ENCODE data around the gene ZSWIM6. TPM values are rescaled to one million over a fixed set of nuclear protein-coding genes. Genes with fewer than 3 reads are reported as not detected.

ZSWIM6 gene
- total RNA-seq, 1 experiment from 2014 or later, result 3.4 TPM

DNA sequence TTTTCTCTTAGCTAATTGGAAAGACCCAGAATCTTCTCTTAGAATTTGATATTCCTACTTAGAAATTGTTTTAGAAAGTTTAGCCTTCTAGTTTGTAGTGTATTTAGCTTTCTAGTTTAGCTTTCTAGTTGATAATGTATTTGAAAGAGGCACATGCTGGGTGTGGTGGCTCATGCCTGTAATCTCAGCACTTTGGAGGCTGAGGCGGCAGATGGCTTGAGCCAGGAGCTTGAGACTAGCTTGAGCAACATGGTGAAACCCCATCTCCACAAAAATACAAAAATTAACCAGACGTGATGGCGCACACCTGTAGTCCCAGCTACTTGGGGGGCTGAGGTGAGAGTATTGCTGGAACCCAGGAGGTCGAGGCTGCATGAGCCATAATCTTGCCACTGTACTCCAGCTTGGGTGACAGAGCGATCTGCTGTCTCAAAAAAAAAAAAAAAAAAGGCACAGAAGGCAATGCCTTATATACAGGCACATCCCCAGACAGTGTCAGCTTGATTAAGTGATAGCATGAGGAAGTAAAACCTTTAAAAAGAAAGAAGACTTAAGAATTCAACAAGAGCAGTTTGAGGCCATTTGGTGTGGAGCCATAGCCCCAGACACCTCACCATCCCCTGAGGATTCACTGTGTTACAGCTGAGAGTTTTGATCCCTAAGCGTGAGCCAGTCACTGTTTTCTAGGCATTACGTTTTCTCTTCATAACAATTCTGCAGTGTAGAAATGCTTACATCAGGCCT lies 34.6 kb downstream of the ZSWIM6 start:
- no peak overlapping the region for H3K4me2 ChIP-seq (ENCODE audit: low read length)
- intact Hi-C loops (cut with micrococcal nuclease), result no loop called here
- H3K9me2 ChIP-seq (replicated peaks; ENCODE audit: low read length), result no peaks in the 10 kb centered on the region
- no peak overlapping the region for H2AFZ ChIP-seq (ENCODE audit: low read length)
- POLR2A ChIA-PET (ENCODE audit: unreplicated experiment), result no interaction called here
- no peaks in the 10 kb centered on the region for H4K20me1 ChIP-seq (ENCODE audit: low read length)
- no peaks in the 10 kb centered on the region for H3K4me1 ChIP-seq (ENCODE audit: insufficient read depth, low read length)
- H3K79me2 ChIP-seq (ENCODE audit: low read length), result peaks cover 44% of the 10 kb centered on the region
- DNase-seq (no peak), ATAC-seq (no peak)
- no TSS peak for BruUV-seq (replicated peaks)
- no peak overlapping the region for H3K9ac ChIP-seq (ENCODE audit: low read length)
- no peaks in the 10 kb centered on the region for H3F3A ChIP-seq (ENCODE audit: low read length, unreplicated experiment)
- no peaks in the 10 kb centered on the region for H3K36me3 ChIP-seq (ENCODE audit: low read depth, low read length)
- H3K4me3 ChIP-seq (ENCODE audit: low read length), result no peak overlapping the region
- TF ChIP-seq EZH2 (IDR thresholded peaks at IDR 0.05; ENCODE audit: low read length, unreplicated experiment) (no peak), EZH2phosphoT487 (IDR thresholded peaks at IDR 0.05; ENCODE audit: borderline replicate concordance, low read length) (no peak)
- TF ChIP-seq, protein P1, sequence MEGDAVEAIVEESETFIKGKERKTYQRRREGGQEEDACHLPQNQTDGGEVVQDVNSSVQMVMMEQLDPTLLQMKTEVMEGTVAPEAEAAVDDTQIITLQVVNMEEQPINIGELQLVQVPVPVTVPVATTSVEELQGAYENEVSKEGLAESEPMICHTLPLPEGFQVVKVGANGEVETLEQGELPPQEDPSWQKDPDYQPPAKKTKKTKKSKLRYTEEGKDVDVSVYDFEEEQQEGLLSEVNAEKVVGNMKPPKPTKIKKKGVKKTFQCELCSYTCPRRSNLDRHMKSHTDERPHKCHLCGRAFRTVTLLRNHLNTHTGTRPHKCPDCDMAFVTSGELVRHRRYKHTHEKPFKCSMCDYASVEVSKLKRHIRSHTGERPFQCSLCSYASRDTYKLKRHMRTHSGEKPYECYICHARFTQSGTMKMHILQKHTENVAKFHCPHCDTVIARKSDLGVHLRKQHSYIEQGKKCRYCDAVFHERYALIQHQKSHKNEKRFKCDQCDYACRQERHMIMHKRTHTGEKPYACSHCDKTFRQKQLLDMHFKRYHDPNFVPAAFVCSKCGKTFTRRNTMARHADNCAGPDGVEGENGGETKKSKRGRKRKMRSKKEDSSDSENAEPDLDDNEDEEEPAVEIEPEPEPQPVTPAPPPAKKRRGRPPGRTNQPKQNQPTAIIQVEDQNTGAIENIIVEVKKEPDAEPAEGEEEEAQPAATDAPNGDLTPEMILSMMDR (conservative IDR thresholded peaks at IDR 0.05; ENCODE audit: low read depth, low read length), result no peak
- H3K9me3 ChIP-seq (ENCODE audit: low read length), result no peaks in the 10 kb centered on the region
- no peak overlapping the region for H3K27ac ChIP-seq (ENCODE audit: low read length)
- H3K27me3 ChIP-seq (ENCODE audit: low read length), result no peaks in the 10 kb centered on the region
- CTCF ChIA-PET, result no interaction called here

DNA sequence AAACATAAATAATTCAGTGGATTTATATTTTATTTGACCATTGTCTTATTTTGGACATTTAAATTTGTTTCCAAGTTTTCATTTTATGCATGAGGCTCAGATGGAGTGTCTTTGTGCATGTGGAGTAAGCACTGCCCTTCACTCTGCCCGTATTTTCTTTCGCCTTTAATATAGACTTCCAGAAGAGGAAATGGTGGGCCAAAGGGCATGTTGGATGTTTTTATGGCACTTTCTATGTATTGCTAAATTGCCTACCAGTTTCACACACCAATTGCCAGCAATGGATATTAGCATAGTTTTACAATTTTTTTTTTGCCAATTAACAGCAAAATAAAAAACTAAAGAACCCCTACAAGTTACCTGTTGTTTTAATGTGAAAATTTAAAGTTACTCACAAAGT lies 38.4 kb downstream of the ZSWIM6 start:
- no peaks in the 10 kb centered on the region for H4K20me1 ChIP-seq (ENCODE audit: low read length)
- no peaks in the 10 kb centered on the region for H3K9me3 ChIP-seq (ENCODE audit: low read length)
- no peak for ATAC-seq
- H3K27ac ChIP-seq (ENCODE audit: low read length), result no peak overlapping the region
- H3K4me1 ChIP-seq (ENCODE audit: insufficient read depth, low read length), result no peaks in the 10 kb centered on the region
- ChIA-PET CTCF (no interaction called here), POLR2A (ENCODE audit: unreplicated experiment) (no interaction called here)
- no peak overlapping the region for H2AFZ ChIP-seq (ENCODE audit: low read length)
- no peaks in the 10 kb centered on the region for H3F3A ChIP-seq (ENCODE audit: low read length, unreplicated experiment)
- H3K4me2 ChIP-seq (ENCODE audit: low read length), result no peak overlapping the region
- H3K36me3 ChIP-seq (ENCODE audit: low read depth, low read length), result no peaks in the 10 kb centered on the region
- BruUV-seq (replicated peaks), result no TSS peak
- peaks cover 56% of the 10 kb centered on the region for H3K79me2 ChIP-seq (ENCODE audit: low read length)
- intact Hi-C loops (cut with micrococcal nuclease), result no loop called here
- TF ChIP-seq EZH2phosphoT487 (IDR thresholded peaks at IDR 0.05; ENCODE audit: borderline replicate concordance, low read length), result no peak
- TF ChIP-seq, protein P1 (conservative IDR thresholded peaks at IDR 0.05; ENCODE audit: low read depth, low read length), result no peak
- H3K9me2 ChIP-seq (replicated peaks; ENCODE audit: low read length), result no peaks in the 10 kb centered on the region
- no peaks in the 10 kb centered on the region for H3K27me3 ChIP-seq (ENCODE audit: low read length)
- H3K9ac ChIP-seq (ENCODE audit: low read length), result no peak overlapping the region
- no peak for DNase-seq
- H3K4me3 ChIP-seq (ENCODE audit: low read length), result no peak overlapping the region

DNA sequence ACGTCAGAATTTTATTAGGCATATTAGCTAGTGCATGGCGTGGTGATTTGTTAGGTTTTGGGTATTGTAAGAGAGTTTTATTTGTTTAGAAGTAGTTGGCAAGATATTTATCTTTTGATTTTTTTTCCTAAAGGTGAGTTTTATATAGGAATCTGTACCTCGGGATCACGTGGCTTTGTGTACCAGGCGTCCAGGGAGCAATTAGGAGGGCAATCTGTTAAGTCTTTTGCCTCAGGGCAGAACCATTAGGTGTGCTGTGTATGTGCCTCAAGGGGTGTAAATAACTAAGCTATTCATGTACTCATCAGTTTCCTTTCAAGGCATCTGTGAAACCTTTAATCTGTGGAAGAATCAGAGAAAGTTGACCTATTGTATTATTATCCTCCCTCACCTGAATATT lies 39.4 kb downstream of the ZSWIM6 start:
- Histone ChIP-seq H3K4me2 (ENCODE audit: low read length) (no peak overlapping the region), H3K9me3 (ENCODE audit: low read length) (no peaks in the 10 kb centered on the region), H3K9ac (ENCODE audit: low read length) (no peak overlapping the region), H3K27me3 (ENCODE audit: low read length) (no peaks in the 10 kb centered on the region), H3K36me3 (ENCODE audit: low read depth, low read length) (no peaks in the 10 kb centered on the region), H3K4me1 (ENCODE audit: insufficient read depth, low read length) (no peaks in the 10 kb centered on the region), H3K9me2 (replicated peaks; ENCODE audit: low read length) (no peaks in the 10 kb centered on the region), H3K4me3 (ENCODE audit: low read length) (no peak overlapping the region), H3K79me2 (ENCODE audit: low read length) (peaks cover 56% of the 10 kb centered on the region), H3F3A (ENCODE audit: low read length, unreplicated experiment) (no peaks in the 10 kb centered on the region), H2AFZ (ENCODE audit: low read length) (no peak overlapping the region), H4K20me1 (ENCODE audit: low read length) (no peaks in the 10 kb centered on the region), H3K27ac (ENCODE audit: low read length) (no peak overlapping the region)
- no peak for DNase-seq
- ChIA-PET CTCF (no interaction called here), POLR2A (ENCODE audit: unreplicated experiment) (no interaction called here)
- BruUV-seq (replicated peaks), result no TSS peak
- intact Hi-C loops (cut with micrococcal nuclease), result no loop called here
- TF ChIP-seq, protein P1 (conservative IDR thresholded peaks at IDR 0.05; ENCODE audit: low read depth, low read length), result no peak
- no peak for TF ChIP-seq EZH2 (IDR thresholded peaks at IDR 0.05; ENCODE audit: low read length, unreplicated experiment)
- TF ChIP-seq EZH2phosphoT487 (IDR thresholded peaks at IDR 0.05; ENCODE audit: borderline replicate concordance, low read length), result no peak
- ATAC-seq, result no peak

All from PC-3 (cell line).